Liver (tissue), 9 donors: Measurements from ENCODE around the gene CCR2. TPM values are rescaled to one million over a fixed set of nuclear protein-coding genes. Genes with fewer than 3 reads are reported as not detected.

ENCODE experiments used
- DNase-seq: peaks from one replicate; pipeline ENCODE4 v3.0.0-alpha.2; 2017; ENCODE audit warnings: low spot score
- H3K27ac ChIP-seq, 2 donors: one replicate each; pipeline ENCODE4 v1.7.0; 2013; ENCODE audit warnings: inconsistent platforms in 2 of 2, low read length in 2 of 2, control low read depth in 1 of 2, low read depth in 1 of 2, mild to moderate bottlenecking in 1 of 2
- H3K27me3 ChIP-seq, 4 donors: one replicate each; pipeline versions ENCODE4 v1.6.1 to v1.7.0; 2013; ENCODE audit warnings: low read length in 3 of 4, inconsistent platforms in 1 of 4, mild to moderate bottlenecking in 1 of 4, moderate library complexity in 1 of 4; ENCODE audit not compliant: control insufficient read depth in 4 of 4, insufficient read depth in 4 of 4
- H3K36me3 ChIP-seq, 4 donors: one replicate each; pipeline versions ENCODE4 v1.6.1 to v1.7.0; 2013; ENCODE audit warnings: low read length in 3 of 4, mild to moderate bottlenecking in 3 of 4, low read depth in 1 of 4, moderate library complexity in 1 of 4; ENCODE audit not compliant: control insufficient read depth in 4 of 4, insufficient read depth in 3 of 4
- H3K4me1 ChIP-seq, 4 donors: one replicate each; pipeline versions ENCODE4 v1.6.1 to v1.7.0; 2013; ENCODE audit warnings: low read length in 3 of 4, mild to moderate bottlenecking in 3 of 4, moderate library complexity in 1 of 4; ENCODE audit not compliant: control insufficient read depth in 4 of 4, insufficient read depth in 4 of 4
- H3K4me3 ChIP-seq, 3 donors: one replicate each; pipeline versions ENCODE4 v1.6.1 to v1.7.0; 2013; ENCODE audit warnings: low read length in 3 of 3, control low read depth in 1 of 3, low read depth in 1 of 3, mild to moderate bottlenecking in 1 of 3
- H3K9ac ChIP-seq, 2 donors: one replicate each; pipeline ENCODE4 v1.7.0; 2013; ENCODE audit warnings: low read length in 2 of 2, mild to moderate bottlenecking in 2 of 2, moderate library complexity in 2 of 2, control low read depth in 1 of 2, low read depth in 1 of 2
- H3K9me3 ChIP-seq, 4 donors: one replicate each; pipeline versions ENCODE4 v1.6.1 to v1.7.0; 2013; ENCODE audit warnings: low read length in 3 of 4; ENCODE audit not compliant: control insufficient read depth in 4 of 4
- EGR1 ChIP-seq, 2 donors: IDR thresholded peaks; 2 replicates each; pipeline ENCODE4 v1.6.1; 2016 to 2018; ENCODE audit warnings: antibody characterized with exemption in 2 of 2, low read depth in 2 of 2
- FOXA1 ChIP-seq: IDR thresholded peaks from 2 replicates; pipeline ENCODE4 v1.6.1; 2016; ENCODE audit warnings: antibody characterized with exemption
- FOXA2 ChIP-seq: IDR thresholded peaks from 2 replicates; pipeline ENCODE4 v1.6.1; 2016; ENCODE audit warnings: antibody characterized with exemption
- GABPA ChIP-seq, 2 donors: IDR thresholded peaks in 1 of 2; conservative IDR thresholded peaks in 1 of 2; 2 replicates each; pipeline ENCODE4 v1.6.1; 2016; ENCODE audit warnings: antibody characterized with exemption in 2 of 2, mild to moderate bottlenecking in 1 of 2, moderate library complexity in 1 of 2
- HNF4A ChIP-seq, 2 donors: conservative IDR thresholded peaks; 2 replicates each; pipeline ENCODE4 v1.6.1; 2016; ENCODE audit warnings: antibody characterized with exemption in 2 of 2, mild to moderate bottlenecking in 2 of 2
- HNF4G ChIP-seq: IDR thresholded peaks from 2 replicates; pipeline ENCODE4 v1.6.1; 2016; ENCODE audit warnings: antibody characterized with exemption
- NR2F2 ChIP-seq: IDR thresholded peaks from 2 replicates; pipeline ENCODE4 v1.6.1; 2016; ENCODE audit warnings: antibody characterized with exemption
- RAD21 ChIP-seq, 2 donors: IDR thresholded peaks; 2 replicates each; pipeline ENCODE4 v1.6.1; 2016; ENCODE audit warnings: antibody characterized with exemption in 2 of 2, mild to moderate bottlenecking in 2 of 2
- REST ChIP-seq: IDR thresholded peaks from 2 replicates; pipeline ENCODE4 v1.6.1; 2016; ENCODE audit warnings: antibody characterized with exemption, mild to moderate bottlenecking
- SP1 ChIP-seq: IDR thresholded peaks from 2 replicates; pipeline ENCODE4 v1.6.1; 2018; ENCODE audit warnings: antibody characterized with exemption, mild to moderate bottlenecking
- YY1 ChIP-seq: IDR thresholded peaks from 2 replicates; pipeline ENCODE4 v1.6.1; 2016; ENCODE audit warnings: antibody characterized with exemption, mild to moderate bottlenecking
- ZBTB33 ChIP-seq: IDR thresholded peaks from 2 replicates; pipeline ENCODE4 v1.6.1; 2016; ENCODE audit warnings: antibody characterized with exemption
- WGBS: extraction: QIAGEN DNeasy Blood & Tissue Kit; methylation state at CpG from one replicate; pipeline ENCODE4 v1.1.7; 2013; 5-methylcytosine and 5-hydroxymethylcytosine counted together
- polyA plus RNA-seq, 2 donors: library from polyadenylated mRNA; stranded (reverse) in 1 of 2; unstranded in 1 of 2; fragments of 200-250 nt in 1 of 2; fragments of >200 nt in 1 of 2; fragmentation: Nextera tagmentation in 1 of 2; extraction: Ambion mirVana in 1 of 2; gene quantifications; one replicate each; pipeline versions ENCODE4 v1.2.1 to v1.2.3, GENCODE V29; 2013 to 2015
- total RNA-seq, 2 donors: library from RNA; depleted of rRNA; stranded (reverse); fragments of >200 nt; gene quantifications; one replicate each; pipeline ENCODE4 v1.2.3, GENCODE V29; 2014
- TF ChIP-seq, protein P1 (sequence below): IDR thresholded peaks from 2 replicates; pipeline ENCODE4 v1.6.1; 2016; ENCODE audit warnings: antibody characterized with exemption
- donor health status: healthy.
- donor health status: healthy.
- donor health status: healthy.
- donor health status: healthy.
- donor health status: healthy.

CCR2 gene
- total and polyA plus RNA-seq, 4 donors, result 0.68 to 3.4 (median 2.4) TPM

- Histone ChIP-seq H3K36me3 (no peaks in the 10 kb centered on the region), H3K9me3 (peaks cover 4 to 13% (median 7%) of the 10 kb centered on the region in 4 donors), H3K27me3 (no peaks in the 10 kb centered on the region), H3K4me1 (no peaks in the 10 kb centered on the region), H3K4me3 (no peak overlapping the region), H3K27ac (no peak overlapping the region), H3K9ac (no peak overlapping the region)
- no peak for TF ChIP-seq FOXA1
- TF ChIP-seq REST, result no peak
- no peak for TF ChIP-seq YY1
- no peak for DNase-seq
These were observed 16.0 kb upstream of the CCR2 start for GRCh38 chr3:46337911-46338310.

GRCh38 chr3:46338840-46339239 is 15.1 kb upstream of the CCR2 start:
- Histone ChIP-seq H3K27ac (no peak overlapping the region), H3K4me1 (no peaks in the 10 kb centered on the region), H3K36me3 (no peaks in the 10 kb centered on the region), H3K4me3 (no peak overlapping the region), H3K27me3 (no peaks in the 10 kb centered on the region), H3K9ac (no peak overlapping the region), H3K9me3 (peaks cover 4 to 13% (median 7%) of the 10 kb centered on the region in 4 donors)
- TF ChIP-seq, protein P1, sequence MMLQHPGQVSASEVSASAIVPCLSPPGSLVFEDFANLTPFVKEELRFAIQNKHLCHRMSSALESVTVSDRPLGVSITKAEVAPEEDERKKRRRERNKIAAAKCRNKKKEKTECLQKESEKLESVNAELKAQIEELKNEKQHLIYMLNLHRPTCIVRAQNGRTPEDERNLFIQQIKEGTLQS, result no peak
- TF ChIP-seq YY1 (no peak), FOXA2 (no peak)
- no peak for DNase-seq
- 91% methylated on average over 1 of the region's 1 CpG for WGBS

- Histone ChIP-seq H3K27me3 (no peaks in the 10 kb centered on the region), H3K27ac (no peak overlapping the region), H3K4me1 (no peaks in the 10 kb centered on the region), H3K9ac (no peak overlapping the region), H3K9me3 (peaks cover 0 to 3% (median 1%) of the 10 kb centered on the region in 4 donors), H3K36me3 (no peaks in the 10 kb centered on the region), H3K4me3 (no peak overlapping the region)
- no peak for DNase-seq
- TF ChIP-seq NR2F2, result no peak
- WGBS, result 77% methylated on average over 4 of the region's 4 CpGs
These were observed 9.4 kb upstream of the CCR2 start for GRCh38 chr3:46344476-46344875.

- DNase-seq, result no peak
- no peaks in the 10 kb centered on the region for H3K9me3 ChIP-seq
- H3K9ac ChIP-seq, result no peak overlapping the region
- H3K27ac ChIP-seq, result no peak overlapping the region
- H3K4me1 ChIP-seq, result no peaks in the 10 kb centered on the region
- 89% methylated on average over 3 of the region's 3 CpGs for WGBS
- H3K36me3 ChIP-seq, result no peaks in the 10 kb centered on the region
- no peaks in the 10 kb centered on the region for H3K27me3 ChIP-seq
- H3K4me3 ChIP-seq, result no peak overlapping the region
- TF ChIP-seq GABPA (IDR thresholded peaks at IDR 0.05 in 1 of 2, conservative IDR thresholded peaks at IDR 0.05 in 1 of 2) (no peak), FOXA2 (no peak), HNF4A (conservative IDR thresholded peaks at IDR 0.05) (no peak), ZBTB33 (no peak), YY1 (no peak), SP1 (no peak), NR2F2 (no peak), RAD21 (IDR thresholded peaks at IDR 0.05) (no peak), EGR1 (IDR thresholded peaks at IDR 0.05; ENCODE audit: low read depth in 2 of 2) (no peak), REST (no peak), HNF4G (no peak)
- TF ChIP-seq, protein P1, result no peak
These were observed 5.0 kb upstream of the CCR2 start for GRCh38 chr3:46348823-46349482.
